NCI-H1417 treated with DMSO at 0.1 percent for 48 hours (cell line): Measurements from ENCODE around the gene TNNI2.

ENCODE experiments used
- DNase-seq: peaks from one replicate; lab custom pipeline; 2025; lab: John Stamatoyannopoulos, UW

TNNI2 gene

DNA sequence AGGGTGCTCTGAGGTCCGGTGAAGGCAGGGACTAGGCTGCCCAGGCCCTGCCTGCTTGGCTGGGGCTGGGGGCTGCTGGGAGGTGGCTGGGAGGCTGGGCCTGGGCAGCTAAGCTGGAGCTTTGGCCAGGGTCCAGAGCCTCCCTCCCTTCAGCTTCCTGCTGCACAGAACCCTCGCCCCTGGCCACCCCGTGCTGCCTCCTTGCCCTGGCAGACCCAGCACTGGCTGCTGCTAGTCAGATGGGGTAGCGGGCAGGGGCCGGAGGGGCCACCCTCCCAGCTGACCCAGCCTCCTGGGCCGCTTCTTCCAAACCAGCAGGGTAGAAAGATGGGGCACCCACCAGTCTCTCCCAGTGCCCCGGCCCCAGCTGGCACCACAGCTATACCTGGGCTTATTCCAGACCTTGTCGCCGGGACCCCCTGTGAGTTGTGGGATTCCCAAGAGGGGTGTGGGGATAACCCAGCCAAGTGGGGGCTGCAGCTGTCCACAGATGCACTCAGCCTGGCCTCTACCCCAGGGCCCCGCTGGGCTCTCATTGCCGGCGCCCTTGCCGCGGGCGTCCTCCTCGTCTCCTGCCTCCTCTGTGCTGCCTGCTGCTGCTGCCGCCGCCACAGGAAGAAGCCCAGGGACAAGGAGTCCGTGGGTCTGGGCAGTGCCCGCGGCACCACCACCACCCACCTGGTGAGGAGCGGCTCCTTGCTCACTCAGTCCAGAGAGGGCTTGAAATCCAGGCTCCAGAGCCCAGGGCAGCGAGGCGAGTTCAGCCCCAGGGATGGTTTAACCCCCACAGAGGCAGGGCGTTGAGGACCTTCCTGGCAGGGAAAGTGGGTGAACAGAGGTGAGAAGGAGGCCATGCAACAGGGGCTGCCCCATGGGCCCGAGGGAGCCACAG lies 3.8 kb upstream of the TNNI2 start, which contains the start of gene SYT8:
SYT8 (plus strand) TSS at position 212 of the 892 bp plus-strand sequence; CDS start at position 328, 116 bp downstream.
- no peak for DNase-seq

DNA sequence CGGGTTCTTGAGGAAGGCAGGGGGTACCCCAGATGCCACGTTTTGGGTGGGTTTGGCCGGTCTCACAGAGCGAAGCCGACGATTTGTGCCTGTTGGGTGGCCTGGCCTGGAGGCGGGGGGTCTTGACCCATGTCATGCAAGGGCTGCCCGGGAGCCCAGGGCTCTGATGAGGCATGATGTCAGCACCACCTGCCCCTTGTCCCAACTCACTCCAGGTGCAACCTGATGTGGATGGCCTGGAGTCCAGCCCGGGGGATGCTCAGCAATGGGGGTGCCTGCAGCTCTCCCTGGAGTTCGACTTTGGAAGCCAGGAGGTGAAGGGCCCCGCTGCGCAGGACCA lies 3.1 kb upstream of the TNNI2 start:
- no peak for DNase-seq

DNA sequence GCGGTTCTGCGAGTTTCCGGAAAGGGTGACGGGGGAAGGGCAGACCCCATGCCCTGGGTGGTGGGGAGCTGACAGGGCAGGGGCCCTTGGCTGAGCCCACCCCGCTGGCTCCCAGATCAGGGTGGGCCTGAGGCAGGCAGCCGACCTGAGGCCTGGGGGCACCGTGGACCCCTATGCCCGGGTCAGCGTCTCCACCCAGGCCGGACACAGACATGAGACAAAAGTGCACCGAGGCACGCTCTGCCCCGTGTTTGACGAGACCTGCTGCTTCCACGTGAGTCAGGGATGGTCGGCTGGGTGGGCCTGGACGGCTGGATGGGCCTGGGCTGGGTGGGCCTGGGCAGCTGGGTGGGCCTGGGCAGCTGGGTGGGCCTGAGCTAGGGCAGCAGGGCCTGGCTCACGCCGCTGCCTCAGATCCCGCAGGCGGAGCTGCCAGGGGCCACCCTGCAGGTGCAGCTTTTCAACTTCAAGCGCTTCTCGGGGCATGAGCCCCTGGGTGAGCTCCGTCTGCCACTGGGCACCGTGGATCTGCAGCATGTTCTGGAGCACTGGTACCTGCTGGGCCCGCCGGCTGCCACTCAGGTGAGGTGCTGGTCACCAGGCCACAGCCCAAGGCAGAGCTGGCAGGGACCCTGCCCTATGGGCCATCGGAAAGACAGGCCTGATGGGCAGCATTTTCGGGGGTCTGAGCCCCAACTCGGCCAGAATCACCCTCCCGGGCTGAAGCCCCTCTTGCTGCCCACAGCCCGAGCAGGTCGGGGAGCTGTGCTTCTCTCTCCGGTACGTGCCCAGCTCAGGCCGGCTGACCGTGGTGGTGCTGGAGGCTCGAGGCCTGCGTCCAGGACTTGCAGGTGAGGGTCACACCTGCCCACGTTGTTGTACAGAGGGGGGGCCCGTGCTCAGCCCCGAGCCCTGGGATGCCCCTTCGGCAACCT lies 2.5 kb upstream of the TNNI2 start:
- DNase-seq, result no peak

DNA sequence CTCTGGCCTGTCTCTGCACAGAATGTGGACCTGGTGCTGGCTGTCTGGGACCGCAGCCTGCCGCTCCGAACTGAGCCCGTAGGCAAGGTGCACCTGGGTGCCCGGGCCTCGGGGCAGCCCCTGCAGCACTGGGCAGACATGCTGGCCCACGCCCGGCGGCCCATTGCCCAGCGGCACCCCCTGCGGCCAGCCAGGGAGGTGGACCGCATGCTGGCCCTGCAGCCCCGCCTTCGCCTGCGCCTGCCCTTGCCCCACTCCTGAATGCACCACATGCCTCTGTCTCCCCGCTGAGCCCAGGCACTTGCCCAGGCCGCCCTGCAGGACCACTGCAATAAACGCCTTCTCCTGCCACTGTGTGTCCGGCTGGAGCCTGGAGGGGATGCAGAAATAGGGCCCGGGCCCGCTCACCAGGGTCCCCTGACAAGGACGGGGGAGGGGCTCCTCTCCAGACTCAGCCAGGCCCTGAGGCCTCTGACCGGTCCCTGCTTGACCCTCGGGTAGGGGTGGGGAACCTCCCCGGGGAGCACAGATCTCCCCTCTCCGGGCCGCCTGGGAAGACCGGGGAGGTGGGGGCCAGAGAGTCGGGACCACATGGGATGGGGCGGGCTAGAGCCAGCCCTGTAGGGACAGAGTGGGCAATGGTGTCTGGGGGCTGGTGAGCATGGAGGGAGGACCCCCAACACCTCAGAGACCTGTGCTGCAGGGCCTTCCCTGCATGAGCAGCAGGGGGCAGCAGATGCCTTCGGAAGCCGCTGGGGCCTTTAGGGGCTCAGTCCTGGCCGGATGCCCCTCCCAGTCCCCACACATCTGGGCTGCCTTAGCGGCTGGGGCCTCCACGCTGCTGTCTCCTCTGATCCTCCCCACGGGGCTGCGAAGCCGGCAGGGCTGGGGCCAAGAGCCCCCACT lies 1.4 kb upstream of the TNNI2 start:
- no peak for DNase-seq

DNA sequence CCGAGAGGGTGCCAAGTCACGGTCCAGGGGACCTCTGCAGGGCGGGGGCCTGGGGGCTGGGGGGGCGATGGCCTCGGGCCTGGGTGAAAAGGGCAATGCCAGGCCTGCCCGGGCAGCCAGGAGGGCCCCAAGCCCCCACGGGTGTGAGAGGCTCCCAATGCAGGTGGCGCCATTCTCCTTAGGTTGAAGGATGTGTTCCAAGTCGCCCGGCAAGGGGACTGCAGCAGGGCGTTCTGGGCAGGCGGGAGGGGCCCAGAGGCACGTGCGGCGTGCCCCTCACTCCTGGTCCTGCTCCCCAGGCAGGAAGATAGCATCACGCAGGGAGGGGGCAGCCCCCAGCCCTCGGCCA lies 730 bp upstream of the TNNI2 start:
- DNase-seq, result no peak

DNA sequence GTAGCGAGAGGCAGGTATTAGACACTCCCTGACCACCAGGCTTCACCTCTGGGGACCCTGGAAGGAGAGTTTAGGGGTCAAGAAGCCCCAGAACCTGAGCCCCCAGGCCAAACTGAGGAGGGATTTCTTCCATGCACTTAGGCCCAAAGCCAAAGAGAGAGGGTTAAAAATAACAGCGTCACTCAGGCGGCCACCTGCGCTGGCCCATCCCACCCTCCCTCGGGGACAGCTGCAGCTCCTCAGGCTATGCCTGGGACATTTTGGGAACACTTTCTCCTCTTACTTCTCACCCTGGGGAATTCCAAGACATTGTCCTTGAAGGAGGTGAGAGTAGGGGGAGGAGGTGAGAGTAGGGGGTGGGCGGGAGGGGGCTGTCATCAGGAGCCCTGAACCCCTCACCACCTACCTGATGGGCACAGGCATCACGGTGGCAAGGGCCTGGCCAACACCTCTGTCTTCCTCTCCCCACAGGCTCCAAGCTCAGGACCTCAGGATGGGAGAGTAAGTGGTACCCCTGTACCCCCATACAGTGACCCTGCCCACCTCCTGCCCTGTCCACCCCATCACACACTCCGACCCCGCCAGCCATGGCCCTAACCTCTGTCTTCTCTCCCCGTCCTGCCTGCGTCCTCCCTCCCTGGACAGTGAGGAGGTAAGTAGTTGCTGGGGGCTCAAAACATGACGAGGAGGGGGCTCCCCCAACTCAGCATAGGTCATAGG lies 583 bp downstream of the TNNI2 start:
- DNase-seq, result no peak

DNA sequence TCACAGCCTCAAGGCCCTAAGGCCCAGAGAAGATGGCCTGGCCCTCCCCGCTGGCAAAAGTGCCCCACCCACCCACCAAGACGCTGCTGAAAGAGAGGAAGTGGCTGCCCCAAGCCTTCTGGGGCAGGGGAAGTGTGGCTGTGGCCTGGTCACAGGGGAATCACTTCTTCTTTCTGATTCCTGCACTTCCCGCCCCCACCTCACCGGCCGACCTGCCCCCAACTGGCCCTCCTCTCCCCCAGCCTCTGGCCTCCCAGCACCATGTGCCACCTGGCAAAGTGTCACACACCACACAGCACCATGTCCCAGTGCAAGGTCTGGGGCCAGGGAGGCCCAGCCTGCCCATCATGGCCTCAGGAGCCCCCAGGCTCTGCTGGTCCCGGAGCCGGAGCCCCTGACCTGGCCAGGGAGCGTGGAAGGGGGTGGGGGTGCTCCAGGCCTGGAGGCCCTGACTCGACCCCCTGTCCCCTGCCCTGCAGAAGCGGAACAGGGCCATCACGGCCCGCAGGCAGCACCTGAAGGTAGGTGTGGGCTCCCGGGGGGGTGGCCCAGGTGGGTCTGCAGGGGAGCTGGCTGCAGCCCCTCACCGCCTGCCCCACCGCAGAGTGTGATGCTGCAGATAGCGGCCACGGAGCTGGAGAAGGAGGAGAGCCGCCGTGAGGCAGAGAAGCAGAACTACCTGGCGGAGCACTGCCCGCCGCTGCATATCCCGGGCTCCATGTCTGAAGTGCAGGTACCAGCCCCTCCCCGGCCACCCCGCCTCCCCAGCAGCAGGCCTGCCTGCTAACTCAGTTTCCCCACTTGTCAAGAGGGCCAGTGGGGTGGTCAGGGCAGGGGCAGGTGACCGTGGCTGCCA lies 1.4 kb downstream of the TNNI2 start:
- no peak for DNase-seq

DNA sequence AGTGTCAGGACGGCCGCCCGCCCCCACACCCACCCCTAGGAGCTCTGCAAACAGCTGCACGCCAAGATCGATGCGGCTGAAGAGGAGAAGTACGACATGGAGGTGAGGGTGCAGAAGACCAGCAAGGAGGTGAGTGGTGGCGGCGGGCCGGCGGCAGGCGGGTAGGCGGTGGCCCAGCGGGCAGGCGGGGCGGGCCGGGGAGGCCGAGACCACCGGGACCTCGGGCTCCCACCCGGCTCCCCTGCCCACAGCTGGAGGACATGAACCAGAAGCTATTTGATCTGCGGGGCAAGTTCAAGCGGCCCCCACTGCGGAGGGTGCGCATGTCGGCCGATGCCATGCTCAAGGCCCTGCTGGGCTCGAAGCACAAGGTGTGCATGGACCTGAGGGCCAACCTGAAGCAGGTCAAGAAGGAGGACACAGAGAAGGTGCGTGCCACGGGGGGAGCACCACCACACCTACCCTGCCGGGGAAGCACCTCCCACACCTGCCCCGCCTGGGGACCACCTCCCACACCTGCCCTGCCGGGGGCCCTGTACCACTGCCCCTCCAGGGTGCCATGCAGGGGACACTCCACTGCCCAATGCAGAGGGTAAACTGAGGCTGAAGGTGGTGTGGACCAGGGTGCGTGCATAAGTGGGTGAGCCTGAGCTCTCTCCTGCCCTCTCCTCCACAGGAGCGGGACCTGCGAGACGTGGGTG lies 2.1 kb downstream of the TNNI2 start:
- no peak for DNase-seq

DNA sequence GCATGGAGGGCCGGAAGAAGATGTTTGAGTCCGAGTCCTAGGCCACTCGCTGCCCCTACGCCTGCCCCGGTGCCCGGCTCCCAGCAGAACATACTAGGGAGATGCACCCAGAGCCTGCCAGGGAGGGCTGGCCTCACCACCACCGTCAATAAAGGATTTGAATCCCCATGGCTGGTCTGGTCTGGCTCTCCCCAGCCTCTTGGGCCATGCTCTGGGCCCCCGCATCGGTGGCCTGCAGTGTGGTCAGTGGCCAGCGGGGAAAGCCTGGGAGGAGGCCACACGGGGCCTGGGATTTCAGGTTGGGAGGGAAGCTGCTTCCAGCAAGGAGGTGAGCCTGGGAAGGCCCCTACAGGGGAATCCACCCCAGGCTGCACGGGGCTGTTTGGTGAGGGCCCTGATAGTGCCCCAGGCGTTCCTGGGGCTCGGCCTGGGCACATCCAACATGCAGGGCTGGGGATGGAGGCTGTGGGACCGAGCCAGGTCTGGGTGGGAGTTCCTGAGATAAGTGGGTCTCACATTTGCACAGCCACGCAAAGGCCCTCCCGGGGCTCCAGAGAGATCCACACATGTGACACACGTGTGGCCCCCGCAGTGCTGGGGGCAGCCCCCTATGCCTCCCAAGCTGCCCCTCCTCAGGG lies 2.8 kb downstream of the TNNI2 start:
- DNase-seq, result no peak

DNA sequence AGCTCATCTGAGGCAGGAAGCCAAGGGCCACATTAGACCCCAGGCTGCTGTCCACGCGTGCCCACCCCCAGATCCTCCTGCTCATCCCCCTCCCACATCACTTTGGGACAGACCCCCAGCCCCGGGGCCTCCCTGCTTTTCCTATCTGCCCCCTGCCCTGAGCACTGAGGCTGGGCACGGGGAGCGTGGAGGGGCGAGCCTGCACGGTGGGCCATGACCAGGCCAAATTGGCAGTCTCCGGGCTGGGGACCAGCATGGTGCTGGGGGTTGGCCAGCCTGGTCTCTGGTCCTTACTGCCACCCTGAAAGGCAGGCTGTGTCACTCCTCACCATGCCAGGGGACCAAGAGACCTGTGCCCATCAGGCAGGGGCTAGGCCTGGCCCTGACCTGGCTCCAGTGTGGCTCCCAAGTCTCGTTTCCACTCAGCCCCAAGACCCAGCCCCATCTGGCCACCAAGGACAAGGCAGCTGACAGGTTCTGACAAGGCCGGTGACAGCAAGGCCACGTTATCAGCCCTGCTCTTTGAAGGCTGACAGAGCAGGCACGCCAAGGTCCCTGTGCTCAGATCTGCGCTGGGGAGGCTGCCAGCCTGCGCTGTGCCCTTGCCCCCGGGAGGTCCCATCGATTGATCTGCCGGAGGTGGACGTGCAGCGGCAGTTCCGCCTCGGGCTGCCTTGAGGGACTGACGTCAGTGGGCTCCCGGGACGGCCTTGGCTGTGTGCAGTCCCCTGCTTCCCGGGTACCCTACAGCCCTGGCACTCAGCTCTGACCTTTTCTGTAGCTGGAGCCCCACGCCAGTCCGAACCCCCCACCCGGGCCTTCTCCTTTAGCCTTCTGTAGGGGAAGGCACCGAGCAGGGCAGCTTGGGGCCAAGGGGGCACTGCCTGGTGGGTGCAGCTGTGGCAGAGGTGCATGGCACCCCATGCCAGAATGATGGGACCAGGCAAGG lies 3.6 kb downstream of the TNNI2 start:
- DNase-seq, result no peak

DNA sequence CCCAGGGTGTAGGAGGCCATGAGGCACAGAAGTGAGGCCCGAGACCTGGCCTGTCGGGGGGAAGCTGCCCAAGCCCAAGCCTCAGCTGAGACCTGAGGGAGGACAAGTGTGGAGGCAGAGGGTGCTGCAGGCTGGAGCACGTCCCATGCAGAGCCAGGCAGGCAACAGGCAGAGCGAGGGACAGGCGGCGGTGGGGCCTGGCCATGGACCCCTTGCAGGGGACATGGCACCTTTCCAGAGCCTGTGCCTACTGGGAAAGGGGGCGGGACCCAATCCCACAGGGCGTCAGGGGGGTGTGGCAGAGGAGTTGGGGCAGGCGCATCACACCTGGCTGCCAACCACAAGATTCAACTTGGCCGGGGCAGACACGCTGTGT lies 4.3 kb downstream of the TNNI2 start:
- no peak for DNase-seq

DNA sequence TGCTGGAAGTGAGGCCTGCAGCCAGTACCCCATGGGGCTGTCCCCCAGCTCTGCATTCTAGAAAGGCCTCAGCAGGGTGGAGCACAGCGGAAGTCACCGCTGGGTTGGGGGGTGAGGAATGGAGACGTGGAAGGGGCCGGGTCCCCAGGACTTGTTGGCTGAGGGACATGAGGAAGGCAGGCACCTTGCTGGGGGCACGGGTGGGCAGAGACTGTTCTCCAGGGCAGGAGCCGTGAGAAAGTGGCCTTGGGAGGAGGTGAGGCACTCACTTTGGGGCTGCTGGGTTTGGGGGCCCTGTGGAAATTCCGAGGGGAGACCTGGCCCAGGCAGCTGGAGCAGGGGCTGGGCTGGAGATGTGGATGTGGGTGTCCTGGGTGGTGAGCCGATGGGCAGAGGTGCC lies 5.0 kb downstream of the TNNI2 start:
- DNase-seq, result no peak

DNA sequence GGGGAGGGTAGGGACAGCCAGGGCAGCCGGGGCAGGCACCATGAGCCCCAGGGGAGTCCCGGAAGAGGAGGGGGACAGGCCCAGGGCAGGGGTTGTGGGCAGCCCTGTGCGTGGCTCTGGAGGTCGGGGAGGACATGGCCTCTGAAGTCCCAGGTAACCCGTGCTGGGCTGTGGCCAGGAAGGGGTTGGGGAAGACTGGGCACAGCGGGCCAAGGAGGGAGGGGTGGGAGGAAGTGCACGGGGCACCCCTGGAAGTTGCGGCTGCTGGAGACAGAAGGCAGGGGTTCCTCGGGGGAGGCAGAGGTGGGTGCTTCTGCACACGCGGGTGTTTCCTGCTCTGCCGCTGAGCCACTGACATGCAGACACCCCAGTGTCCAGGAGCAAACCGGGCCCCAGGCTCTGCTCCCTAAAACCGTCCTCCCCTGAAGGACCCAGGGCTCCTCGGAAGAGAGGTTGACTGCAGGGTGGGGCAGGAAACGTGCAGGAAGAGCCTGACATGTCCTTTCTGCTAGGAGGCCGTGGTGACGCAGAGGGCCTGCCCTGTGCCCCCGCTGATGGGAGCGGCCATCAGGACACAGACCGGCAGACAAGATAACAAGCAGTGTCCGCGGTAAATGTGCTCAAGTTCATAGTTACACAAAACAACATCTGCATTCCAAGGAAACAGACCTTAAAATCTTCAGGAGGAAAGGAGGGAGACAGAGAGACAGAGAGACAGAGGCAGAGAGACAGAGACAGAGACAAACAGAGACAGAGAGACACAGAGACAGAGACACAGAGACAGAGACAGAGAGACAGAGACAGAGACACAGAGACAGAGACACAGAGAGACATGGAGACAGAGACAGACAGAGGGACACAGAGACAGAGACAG lies 5.7 kb downstream of the TNNI2 start:
- DNase-seq, result no peak

DNA sequence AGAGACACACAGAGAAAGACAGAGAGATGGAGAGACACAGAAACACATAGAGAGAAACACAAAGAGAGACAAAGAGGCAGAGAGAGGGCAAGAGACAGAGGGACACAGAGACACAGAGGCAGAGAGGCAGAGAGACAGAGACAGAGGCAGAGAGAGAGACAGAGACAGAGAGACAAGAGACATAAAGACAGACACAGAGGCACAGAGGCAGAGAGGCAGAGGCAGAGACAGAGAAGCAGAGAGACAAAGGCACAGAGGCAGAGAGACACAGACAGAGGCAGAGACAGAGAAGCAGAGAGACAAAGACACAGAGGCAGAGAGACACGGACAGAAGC lies 6.3 kb downstream of the TNNI2 start:
- DNase-seq, result no peak

DNA sequence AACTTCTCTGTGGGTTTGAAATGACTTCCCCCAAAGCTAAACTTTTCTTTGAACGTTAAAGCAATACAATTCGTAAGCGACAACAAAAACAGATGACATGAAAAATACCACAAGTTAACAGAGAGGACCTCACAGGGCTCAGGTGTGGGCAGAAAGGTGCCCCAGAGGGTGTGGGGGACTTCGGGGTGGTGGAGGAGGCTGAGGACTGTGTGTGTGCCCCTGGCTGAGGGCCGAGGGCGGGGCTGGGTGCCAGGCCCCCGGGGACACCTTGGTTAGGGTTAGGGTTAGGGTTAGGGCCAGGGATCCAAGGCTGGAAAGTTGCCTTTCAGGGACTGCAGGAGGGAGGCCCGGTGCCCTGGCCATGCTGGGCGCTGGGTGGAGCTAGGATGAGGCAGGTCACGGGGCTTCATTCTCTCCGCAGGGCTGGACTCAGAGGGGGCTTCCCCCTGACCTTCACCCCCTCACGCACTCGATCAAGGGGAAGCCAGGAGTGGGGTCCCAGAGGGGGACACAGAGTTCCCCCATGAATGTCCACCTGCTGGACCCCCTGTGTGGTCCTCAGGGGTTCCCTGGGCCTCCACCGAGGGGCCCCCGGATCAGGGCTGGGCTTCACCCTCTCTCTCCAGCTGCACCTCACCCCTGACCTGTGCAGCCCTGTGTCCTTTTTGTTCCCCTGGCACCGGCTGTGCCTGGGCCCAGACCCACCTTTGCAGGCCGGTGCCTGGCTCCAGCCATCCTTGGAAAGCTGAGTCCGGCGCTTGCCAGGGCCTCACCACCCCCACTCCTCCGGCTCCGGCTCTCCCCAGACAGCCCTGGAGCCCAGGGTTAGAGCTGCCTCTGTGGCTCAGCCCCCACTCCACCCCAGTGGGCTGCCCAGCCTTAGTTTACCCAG lies 7.0 kb downstream of the TNNI2 start:
- DNase-seq, result no peak

DNA sequence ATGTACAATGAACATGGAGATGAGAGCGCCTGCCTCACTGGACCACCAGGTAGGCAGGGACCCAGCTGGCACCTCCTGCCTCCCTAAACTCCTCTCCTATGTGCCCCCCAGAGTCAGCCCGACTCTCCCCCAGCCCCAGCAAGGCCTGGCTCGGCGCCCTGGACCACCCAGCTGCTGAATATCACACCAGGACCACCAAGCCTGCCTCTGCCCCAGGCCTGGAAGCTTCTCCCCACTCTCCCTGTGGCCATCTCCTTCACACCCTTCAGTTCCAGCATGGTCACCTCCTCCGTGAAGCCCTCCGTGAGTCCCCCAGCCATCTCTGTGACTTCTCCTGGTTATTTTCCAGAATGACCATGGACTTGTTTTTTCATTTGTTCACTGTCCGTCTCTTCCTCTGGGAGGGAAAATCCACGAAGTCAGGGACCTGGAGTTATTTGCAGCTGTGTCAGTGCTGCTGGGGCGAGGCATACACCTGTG lies 7.7 kb downstream of the TNNI2 start:
- DNase-seq, result no peak
